Upper lobe of left lung (tissue), 6 donors: Measurements from ENCODE around the gene RAB6B. TPM values are rescaled to one million over a fixed set of nuclear protein-coding genes. Genes with fewer than 3 reads are reported as not detected.

Experiments used
- ATAC-seq, 2 donors: fragments of 200-7000 bp; cut with Tn5 transposase; one replicate each; pipeline ENCODE4 v1.9.1; 2022; ENCODE audit warnings: mild to moderate bottlenecking in 2 of 2, moderate library complexity in 2 of 2; ENCODE audit not compliant: low FRiP score in 2 of 2
- DNase-seq, 2 donors: peaks; one replicate each; pipeline ENCODE4 v3.0.0-alpha.2; 2019 to 2020
- H3K27ac ChIP-seq, 4 donors: fragments of 200-600 bp; sonication (generic); one replicate each; pipeline ENCODE4 v1.5.1; 2016 to 2019
- H3K27me3 ChIP-seq, 4 donors: fragments of 200-600 bp; sonication (generic); one replicate each; pipeline ENCODE4 v1.5.1; 2017 to 2019
- H3K36me3 ChIP-seq, 4 donors: fragments of 200-600 bp; sonication (generic); one replicate each; pipeline ENCODE4 v1.5.1; 2016 to 2019
- H3K4me1 ChIP-seq, 4 donors: fragments of 200-600 bp; sonication (generic); one replicate each; pipeline ENCODE4 v1.5.1; 2018 to 2019
- H3K4me3 ChIP-seq, 4 donors: fragments of 200-600 bp; sonication (generic); one replicate each; pipeline ENCODE4 v1.5.1; 2017 to 2019; ENCODE audit warnings: mild to moderate bottlenecking in 2 of 4, moderate library complexity in 1 of 4
- H3K9me3 ChIP-seq, 4 donors: fragments of 200-600 bp; sonication (generic); one replicate each; pipeline ENCODE4 v1.5.1; 2018 to 2019
- CTCF ChIP-seq, 6 experiments: fragments of 450-650 bp in 4 of 6; fragments of 200-600 bp in 2 of 6; sonication (generic) in 2 of 6; IDR thresholded peaks; one replicate each; pipeline ENCODE4 v1.5.1; 2016 to 2019; ENCODE audit warnings: antibody characterized with exemption in 6 of 6
- EP300 ChIP-seq, 4 donors: sonication (generic); formaldehyde crosslinking; IDR thresholded peaks; one replicate each; pipeline ENCODE4 v1.5.1; 2017; ENCODE audit warnings: antibody characterized with exemption in 4 of 4, control low read depth in 2 of 4
- POLR2A ChIP-seq, 4 donors: fragments of 450-650 bp; IDR thresholded peaks; one replicate each; pipeline ENCODE4 v1.5.1; 2016 to 2017; ENCODE audit warnings: antibody characterized with exemption in 4 of 4, mild to moderate bottlenecking in 2 of 4
- POLR2AphosphoS5 ChIP-seq, 2 donors: sonication (generic); formaldehyde crosslinking; IDR thresholded peaks; one replicate each; pipeline ENCODE4 v1.5.1; 2017; ENCODE audit warnings: antibody characterized with exemption in 2 of 2
- WGBS, 2 donors: methylation state at CpG; one replicate each; pipeline ENCODE4 v1.1.5; 2017 to 2018; 5-methylcytosine and 5-hydroxymethylcytosine counted together
- total RNA-seq, 6 donors: library from RNA; depleted of rRNA in 4 of 6; stranded (reverse); fragments of >200 nt in 4 of 6; gene quantifications; one replicate each; pipeline versions ENCODE4 v1.1.0 to v1.2.1, GENCODE V29; 2016 to 2021
- donor health status: DM: no; HTN: no; CAD: no; lungs with moderate emphysema.
- donor health status: DM: no; HTN: yes; CAD: no; lungs with severe emphysema.

The RAB6B gene
- total RNA-seq, 6 donors from 2014 or later, result 1.00 to 6.3 (median 2.8) TPM

DNA sequence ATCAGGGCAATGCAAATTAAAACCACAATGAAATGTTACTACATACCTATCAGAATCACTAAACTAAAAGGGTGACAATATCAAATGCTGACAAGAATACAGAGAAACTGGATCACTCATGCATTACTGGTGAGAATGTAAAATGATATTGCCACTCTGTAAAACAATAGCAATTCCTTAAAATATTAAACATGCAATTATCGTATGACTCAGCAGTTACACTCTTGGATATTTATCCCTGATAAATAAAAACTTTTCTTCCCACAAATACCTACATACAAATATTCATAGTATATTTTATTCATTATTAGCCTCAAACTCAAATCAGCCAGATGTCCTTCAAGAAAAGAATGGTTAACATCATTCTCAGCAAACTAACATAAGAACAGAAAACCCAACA, 25.9 kb upstream of the RAB6B start:
- Histone ChIP-seq H3K4me3 (no peak overlapping the region), H3K4me1 (no peaks in the 10 kb centered on the region), H3K36me3 (no peaks in the 10 kb centered on the region), H3K9me3 (no peaks in the 10 kb centered on the region), H3K27ac (no peak overlapping the region), H3K27me3 (no peaks in the 10 kb centered on the region)
- DNase-seq (no peak), ATAC-seq (no peak)
- no peak for TF ChIP-seq EP300 (IDR thresholded peaks at IDR 0.05)
- TF ChIP-seq POLR2AphosphoS5 (IDR thresholded peaks at IDR 0.05), result no peak
- no peak for TF ChIP-seq POLR2A (IDR thresholded peaks at IDR 0.05)
- TF ChIP-seq CTCF (IDR thresholded peaks at IDR 0.05), result no peak
- 90 to 97% methylated on average over 1 of the region's 1 CpG for WGBS, 2 donors

GRCh38 chr3:133917144-133917543, 21.5 kb upstream of the RAB6B start:
- Histone ChIP-seq H3K27me3 (no peaks in the 10 kb centered on the region), H3K36me3 (no peaks in the 10 kb centered on the region), H3K4me3 (no peak overlapping the region), H3K27ac (no peak overlapping the region), H3K4me1 (no peaks in the 10 kb centered on the region), H3K9me3 (no peaks in the 10 kb centered on the region)
- no peak for ATAC-seq
- no peak for DNase-seq
- TF ChIP-seq EP300 (IDR thresholded peaks at IDR 0.05) (no peak), POLR2AphosphoS5 (IDR thresholded peaks at IDR 0.05) (no peak), POLR2A (IDR thresholded peaks at IDR 0.05) (no peak)

DNA sequence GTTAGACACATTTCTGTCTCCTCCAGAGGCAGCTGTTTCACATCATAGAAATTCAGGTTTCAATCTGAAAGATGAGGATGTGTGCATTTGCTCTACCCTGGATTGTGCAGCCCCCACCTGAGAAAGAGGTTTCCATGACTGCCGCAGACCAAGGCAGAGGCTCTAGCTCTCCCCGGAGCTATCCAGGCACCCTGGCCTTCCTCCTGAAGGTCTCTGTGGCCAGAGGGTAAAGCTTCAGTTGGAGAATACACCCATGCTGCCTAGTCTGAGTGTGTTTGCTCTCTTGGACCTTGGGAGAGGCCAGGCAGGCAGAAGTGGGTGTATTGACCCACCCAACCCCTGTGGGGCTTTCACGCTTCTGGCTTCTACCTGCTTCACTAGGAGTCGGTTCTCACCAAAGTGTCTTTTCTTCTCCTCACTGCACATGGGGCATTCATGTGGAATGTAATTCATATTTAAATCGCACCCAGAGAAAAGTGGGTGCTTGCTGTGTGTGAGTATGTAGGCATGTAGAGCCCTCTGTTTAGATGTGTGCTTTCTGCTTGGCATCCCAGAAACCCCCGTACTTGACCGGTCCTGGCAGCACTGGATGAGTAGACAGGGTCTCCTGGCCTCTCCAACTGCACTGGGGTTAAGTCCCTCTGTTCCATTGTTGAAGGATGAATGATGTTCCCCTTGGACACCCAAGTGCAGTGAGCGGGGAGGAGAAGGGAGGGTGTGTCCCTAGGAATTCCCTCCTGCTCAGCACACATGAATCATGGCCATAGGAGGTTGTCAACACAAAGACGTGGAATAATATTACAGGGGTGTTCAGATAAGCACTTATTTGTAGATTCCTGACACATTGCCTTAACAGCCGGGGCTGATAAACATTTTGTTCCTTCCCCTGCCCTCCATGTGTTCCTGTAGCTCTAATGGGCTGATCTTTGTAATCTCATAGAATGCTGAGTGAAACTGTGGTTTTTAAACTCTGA, 20.3 kb upstream of the RAB6B start:
- ATAC-seq (no peak), DNase-seq (no peak)
- H3K27me3 ChIP-seq, result no peaks in the 10 kb centered on the region
- H3K9me3 ChIP-seq, result no peaks in the 10 kb centered on the region
- no peak overlapping the region for H3K27ac ChIP-seq
- H3K36me3 ChIP-seq, result no peaks in the 10 kb centered on the region
- no peak overlapping the region for H3K4me3 ChIP-seq
- TF ChIP-seq CTCF (IDR thresholded peaks at IDR 0.05), result no peak
- no peak for TF ChIP-seq EP300 (IDR thresholded peaks at IDR 0.05)
- TF ChIP-seq POLR2AphosphoS5 (IDR thresholded peaks at IDR 0.05), result no peak
- TF ChIP-seq POLR2A (IDR thresholded peaks at IDR 0.05), result no peak
- 80 to 81% methylated on average over 8 to 10 of the region's 10 CpGs for WGBS, 2 donors
- H3K4me1 ChIP-seq, result no peaks in the 10 kb centered on the region

DNA sequence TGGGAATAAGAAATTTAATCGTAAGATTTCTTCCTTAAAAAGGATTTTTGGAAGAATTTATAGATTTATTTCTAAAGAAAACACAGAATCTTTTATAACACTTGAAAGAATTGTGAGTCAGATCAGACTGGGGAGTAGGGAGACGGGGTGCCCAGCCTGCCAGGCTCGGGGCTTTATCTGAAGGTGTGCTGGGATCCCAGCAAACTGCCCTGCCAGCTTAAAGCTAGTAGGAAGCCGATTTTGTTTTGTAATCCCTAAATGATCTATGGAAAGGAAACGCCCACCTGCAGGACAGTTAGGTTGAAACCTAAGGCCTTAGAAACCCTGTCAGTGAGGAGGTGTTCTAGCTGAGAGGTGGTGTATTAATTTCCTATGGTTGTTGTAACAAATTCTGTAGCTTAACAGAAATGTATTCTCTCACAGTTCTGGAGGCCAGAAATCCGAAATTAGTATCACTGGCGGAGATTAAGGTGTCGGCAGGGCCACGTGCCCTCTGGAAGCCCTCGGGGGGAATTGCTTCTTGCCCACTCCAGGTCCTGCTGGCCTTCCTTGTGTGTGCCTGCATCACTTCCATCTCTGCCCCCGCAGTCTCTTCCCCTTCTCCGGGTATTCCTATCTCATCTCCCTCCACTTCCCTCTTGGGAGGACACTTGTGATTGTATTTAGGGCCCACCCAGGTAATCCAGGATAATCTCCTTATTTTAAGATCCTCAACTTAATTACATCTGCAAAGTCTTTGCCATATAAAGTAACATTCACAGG, 19.3 kb upstream of the RAB6B start:
- Histone ChIP-seq H3K4me1 (no peaks in the 10 kb centered on the region), H3K27me3 (no peaks in the 10 kb centered on the region), H3K9me3 (no peaks in the 10 kb centered on the region), H3K27ac (no peak overlapping the region), H3K36me3 (no peaks in the 10 kb centered on the region), H3K4me3 (no peak overlapping the region)
- ATAC-seq, result no peak
- no peak for DNase-seq
- WGBS, 2 donors, result 86% methylated on average over 12 of the region's 12 CpGs
- no peak for TF ChIP-seq EP300 (IDR thresholded peaks at IDR 0.05)
- no peak for TF ChIP-seq POLR2A (IDR thresholded peaks at IDR 0.05)
- TF ChIP-seq CTCF (IDR thresholded peaks at IDR 0.05), result no peak

DNA sequence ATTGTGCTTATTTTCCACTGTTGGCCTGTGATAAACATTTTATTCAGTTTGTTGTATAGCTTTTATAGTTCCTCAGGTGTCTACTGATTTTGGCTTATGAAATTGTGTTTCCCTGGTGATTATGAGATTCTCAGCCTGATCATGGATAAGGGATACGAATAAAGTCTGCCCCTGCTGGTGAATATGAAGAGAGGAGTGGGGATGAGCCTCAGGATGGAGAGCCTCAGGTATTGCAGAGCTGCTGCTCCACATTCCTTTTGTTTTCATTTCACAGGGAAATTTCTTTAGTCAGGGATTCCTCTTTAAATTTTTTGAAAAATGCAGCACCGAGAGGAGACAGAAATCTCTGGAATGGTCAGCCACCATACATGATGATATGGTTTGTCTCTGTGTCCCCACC, 14.7 kb upstream of the RAB6B start:
- ATAC-seq (no peak), DNase-seq (no peak)
- Histone ChIP-seq H3K27ac (no peak overlapping the region), H3K27me3 (no peaks in the 10 kb centered on the region), H3K36me3 (no peaks in the 10 kb centered on the region), H3K9me3 (no peaks in the 10 kb centered on the region), H3K4me3 (no peak overlapping the region), H3K4me1 (no peaks in the 10 kb centered on the region)
- TF ChIP-seq POLR2AphosphoS5 (IDR thresholded peaks at IDR 0.05) (no peak), CTCF (IDR thresholded peaks at IDR 0.05) (no peak), POLR2A (IDR thresholded peaks at IDR 0.05) (no peak), EP300 (IDR thresholded peaks at IDR 0.05) (no peak)
- WGBS, 2 donors, result 74 to 82% methylated on average over 2 of the region's 2 CpGs
